Mucosa of stomach (tissue), 1 donor: ENCODE data around the gene RIN1.
"Not testable (repeated sequence)": the region's sequence is repeated elsewhere in the genome, so short reads cannot be mapped to it uniquely, and the experiment has no call there.

Experiments used
- H3K27me3 ChIP-seq: one replicate; pipeline ENCODE4 v1.7.0; 2013; ENCODE audit warnings: mild to moderate bottlenecking, low read length; ENCODE audit not compliant: control insufficient read depth, insufficient read depth
- H3K36me3 ChIP-seq: one replicate; pipeline ENCODE4 v1.7.0; 2013; ENCODE audit warnings: low read length; ENCODE audit not compliant: control insufficient read depth, insufficient read depth
- H3K4me1 ChIP-seq: one replicate; pipeline ENCODE4 v1.7.0; 2013; ENCODE audit warnings: mild to moderate bottlenecking, low read length; ENCODE audit not compliant: control insufficient read depth, insufficient read depth
- H3K4me3 ChIP-seq: one replicate; pipeline ENCODE4 v1.7.0; 2013; ENCODE audit warnings: low read length
- H3K9ac ChIP-seq: one replicate; pipeline ENCODE4 v1.7.0; 2013; ENCODE audit warnings: mild to moderate bottlenecking, low read length, moderate library complexity
- H3K9me3 ChIP-seq: one replicate; pipeline ENCODE4 v1.7.0; 2013; ENCODE audit warnings: mild to moderate bottlenecking, low read length, moderate library complexity; ENCODE audit not compliant: control insufficient read depth
- donor health status: Pancreatic carcinoma.

RIN1 gene

DNA sequence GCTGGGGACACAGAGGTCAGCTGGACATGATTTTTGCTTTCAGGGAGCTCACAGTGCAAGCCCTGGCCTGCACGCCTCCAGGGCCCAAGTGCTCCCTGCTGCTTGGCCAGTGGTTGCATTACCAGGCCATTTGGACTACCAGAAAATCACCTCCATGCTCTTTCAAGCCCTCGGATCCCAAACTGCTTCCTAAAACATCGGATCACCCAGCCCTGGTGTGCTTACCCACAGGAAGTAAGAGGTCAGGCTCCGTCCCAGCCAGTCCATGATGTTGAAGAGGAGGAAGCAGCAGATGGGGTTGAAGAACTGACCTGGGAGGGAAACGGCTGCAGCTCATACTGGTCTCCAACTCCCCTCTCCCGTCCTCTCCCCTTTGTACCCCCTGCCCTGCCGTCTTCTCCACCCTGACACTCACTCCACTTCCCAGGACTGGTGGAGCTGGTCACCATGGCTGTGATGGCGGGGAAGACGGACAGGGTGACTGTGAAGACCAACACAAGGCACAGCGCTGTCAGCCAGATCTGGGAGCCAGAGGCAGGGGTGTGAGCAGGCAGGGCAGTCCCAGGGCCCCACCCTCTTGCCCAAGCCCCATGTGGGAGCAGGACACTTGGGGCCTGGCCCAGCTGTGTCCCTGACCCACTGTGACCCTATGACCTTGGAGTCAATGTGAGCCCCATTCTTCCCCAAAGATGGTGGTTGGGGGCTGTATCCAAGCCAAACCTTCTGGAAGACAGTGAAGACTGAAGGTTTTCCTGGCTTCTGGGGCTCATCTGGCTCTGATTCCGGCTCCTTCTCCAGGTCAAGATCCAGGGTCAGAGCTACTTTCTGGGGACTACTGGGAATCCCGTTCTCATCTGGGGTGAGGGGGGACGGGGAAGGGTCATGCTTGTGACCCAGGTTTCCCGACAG is 29.7 kb upstream of the RIN1 start:
- Histone ChIP-seq H3K4me3 (no peak overlapping the region), H3K36me3 (no peaks in the 10 kb centered on the region), H3K4me1 (peaks cover 15% of the 10 kb centered on the region), H3K9me3 (no peaks in the 10 kb centered on the region), H3K27me3 (no peaks in the 10 kb centered on the region), H3K9ac (no peak overlapping the region)

DNA sequence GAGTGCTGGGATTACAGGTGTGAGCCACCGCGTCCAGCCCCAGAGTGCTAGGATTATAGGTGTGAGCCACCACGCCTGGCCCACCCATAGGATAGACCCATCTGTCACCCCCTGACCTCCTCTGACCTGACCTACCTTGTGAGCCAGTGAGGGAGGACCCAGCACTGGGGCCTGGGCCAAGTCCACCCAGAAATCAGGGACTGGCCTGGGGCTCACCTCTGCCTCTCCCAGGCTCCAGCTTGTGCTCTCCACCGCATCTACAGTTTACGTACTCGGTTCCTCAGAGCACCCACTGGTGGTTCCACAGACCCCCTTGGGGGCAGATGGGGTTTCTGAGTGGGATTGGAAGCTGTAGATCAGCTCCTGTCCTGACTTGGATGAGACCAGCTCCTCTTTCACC is 28.9 kb upstream of the RIN1 start:
- no peaks in the 10 kb centered on the region for H3K36me3 ChIP-seq
- H3K4me3 ChIP-seq, result no peak overlapping the region
- H3K9me3 ChIP-seq, result no peaks in the 10 kb centered on the region
- H3K9ac ChIP-seq, result no peak overlapping the region
- H3K4me1 ChIP-seq, result peaks cover 15% of the 10 kb centered on the region
- H3K27me3 ChIP-seq, result no peaks in the 10 kb centered on the region

DNA sequence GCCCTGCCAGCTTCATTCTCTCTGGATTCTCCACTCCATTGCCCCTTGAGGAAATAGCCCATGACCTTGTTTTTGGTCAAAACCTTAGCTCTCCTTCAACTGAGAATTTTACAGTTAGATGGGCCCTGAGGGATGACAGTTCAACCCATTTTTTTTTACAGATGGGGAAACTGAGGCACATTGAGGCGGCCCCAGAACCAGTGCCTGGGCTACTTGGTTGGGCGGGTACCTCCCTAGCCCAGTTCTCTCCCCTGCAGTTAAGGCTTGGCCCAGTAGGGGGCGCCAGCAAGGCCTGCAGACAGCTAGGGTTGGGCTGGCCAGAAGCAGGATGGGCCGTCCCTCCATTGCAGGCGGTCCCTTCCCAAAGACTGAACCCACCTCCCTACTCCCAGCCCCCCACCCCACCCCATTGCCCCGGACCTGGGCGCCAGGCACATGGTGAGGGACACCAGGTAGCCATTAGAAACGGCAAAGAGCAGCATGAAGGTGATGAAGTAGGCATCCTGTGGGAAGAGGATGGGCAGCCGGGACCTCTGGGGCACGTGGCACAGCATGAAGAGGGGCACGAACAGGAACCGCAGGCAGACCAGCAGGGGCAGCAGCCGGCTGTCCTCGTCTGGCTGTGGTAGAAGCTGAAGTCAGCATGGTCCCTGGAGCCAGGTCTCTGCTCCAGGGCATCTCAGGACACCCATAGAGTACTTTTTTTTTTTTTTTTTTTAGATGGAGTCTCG is 27.7 kb upstream of the RIN1 start:
- Histone ChIP-seq H3K4me1 (peaks cover 7% of the 10 kb centered on the region), H3K9me3 (no peaks in the 10 kb centered on the region), H3K9ac (peak overlapping the region; percentile 15), H3K27me3 (no peaks in the 10 kb centered on the region), H3K4me3 (no peak overlapping the region), H3K36me3 (no peaks in the 10 kb centered on the region)

DNA sequence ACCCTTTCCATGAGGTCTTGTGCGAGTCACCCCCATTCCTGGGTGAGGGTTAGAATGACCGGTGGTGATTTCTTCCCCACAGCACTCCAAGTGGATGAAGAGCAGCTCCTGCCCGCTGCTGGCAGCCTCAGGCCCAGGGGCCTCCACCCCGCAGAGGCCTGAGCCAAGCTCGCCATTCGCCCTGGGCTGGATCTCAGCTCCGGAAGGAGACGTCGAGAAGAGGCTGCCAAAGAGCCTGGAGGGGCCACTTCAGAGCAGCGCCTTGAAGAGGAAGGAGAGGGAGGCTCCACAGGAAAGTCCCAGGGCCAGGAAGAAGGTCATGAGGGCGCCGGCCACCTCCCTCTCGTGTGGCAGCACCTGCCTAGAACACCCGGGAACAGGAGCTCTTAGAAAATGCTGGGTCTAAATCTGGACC is 27.0 kb upstream of the RIN1 start:
- H3K36me3 ChIP-seq, result no peaks in the 10 kb centered on the region
- H3K9me3 ChIP-seq, result no peaks in the 10 kb centered on the region
- H3K4me1 ChIP-seq, result peaks cover 7% of the 10 kb centered on the region
- no peak overlapping the region for H3K4me3 ChIP-seq
- no peaks in the 10 kb centered on the region for H3K27me3 ChIP-seq
- H3K9ac ChIP-seq, result peak overlapping the region; percentile 15

DNA sequence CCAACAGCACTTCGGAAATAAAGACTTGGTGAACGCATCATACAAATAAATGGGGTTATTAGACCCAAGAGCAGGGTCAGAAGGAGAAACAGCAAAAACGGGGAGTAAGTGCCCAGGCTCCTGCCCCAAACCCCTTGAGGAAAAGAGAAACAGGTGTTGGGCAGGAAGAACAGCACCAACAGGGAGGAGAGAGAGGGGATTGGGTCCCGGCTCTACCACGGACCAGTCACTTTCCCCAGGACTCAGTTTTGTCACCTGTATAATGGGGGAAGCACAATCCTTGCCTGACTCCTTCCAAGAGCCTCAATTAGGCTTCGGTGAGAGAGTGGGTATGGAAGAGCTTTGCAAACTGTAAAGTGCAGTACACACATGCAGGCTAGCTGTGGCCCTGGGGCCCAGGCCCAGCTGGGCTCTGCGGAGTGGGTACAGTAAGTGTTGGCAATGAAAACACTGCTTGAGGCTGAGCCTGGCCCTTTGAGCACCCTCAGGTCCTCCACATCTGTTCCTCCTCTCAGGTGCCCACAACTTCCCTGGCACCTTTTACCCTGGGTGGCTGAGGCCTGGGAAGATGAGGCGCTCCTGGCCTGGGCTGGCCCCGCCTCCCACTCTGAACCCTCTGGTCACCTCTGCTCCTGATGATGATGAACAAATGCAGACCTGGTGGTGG is 26.4 kb upstream of the RIN1 start:
- H3K36me3 ChIP-seq, result no peaks in the 10 kb centered on the region
- peaks cover 7% of the 10 kb centered on the region for H3K4me1 ChIP-seq
- no peaks in the 10 kb centered on the region for H3K27me3 ChIP-seq
- no peak overlapping the region for H3K4me3 ChIP-seq
- no peaks in the 10 kb centered on the region for H3K9me3 ChIP-seq
- H3K9ac ChIP-seq, result no peak overlapping the region

DNA sequence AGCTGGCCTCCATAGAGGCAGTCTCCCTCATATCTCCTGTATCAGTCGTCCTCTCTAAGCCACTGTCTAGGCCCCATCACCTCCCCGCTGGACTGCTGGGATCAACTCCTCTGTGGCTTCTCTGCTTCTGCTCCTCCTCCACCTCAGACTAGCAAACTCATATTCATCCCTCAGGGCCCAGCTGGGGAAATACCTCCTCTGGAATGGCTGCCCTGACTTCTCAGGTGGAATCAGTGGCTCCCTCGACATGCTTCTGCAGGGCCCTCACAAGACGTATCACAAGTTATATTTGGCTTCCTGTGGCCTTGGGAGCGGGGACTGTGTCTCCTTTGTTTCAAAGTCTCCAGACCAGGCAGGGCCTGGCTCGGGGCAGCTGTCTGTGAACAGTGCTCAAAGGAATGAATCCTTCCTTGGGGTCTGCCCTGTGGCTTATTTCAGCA is 25.3 kb upstream of the RIN1 start:
- no peaks in the 10 kb centered on the region for H3K36me3 ChIP-seq
- H3K27me3 ChIP-seq, result no peaks in the 10 kb centered on the region
- no peak overlapping the region for H3K9ac ChIP-seq
- no peak overlapping the region for H3K4me3 ChIP-seq
- H3K4me1 ChIP-seq, result peaks cover 7% of the 10 kb centered on the region
- H3K9me3 ChIP-seq, result no peaks in the 10 kb centered on the region

DNA sequence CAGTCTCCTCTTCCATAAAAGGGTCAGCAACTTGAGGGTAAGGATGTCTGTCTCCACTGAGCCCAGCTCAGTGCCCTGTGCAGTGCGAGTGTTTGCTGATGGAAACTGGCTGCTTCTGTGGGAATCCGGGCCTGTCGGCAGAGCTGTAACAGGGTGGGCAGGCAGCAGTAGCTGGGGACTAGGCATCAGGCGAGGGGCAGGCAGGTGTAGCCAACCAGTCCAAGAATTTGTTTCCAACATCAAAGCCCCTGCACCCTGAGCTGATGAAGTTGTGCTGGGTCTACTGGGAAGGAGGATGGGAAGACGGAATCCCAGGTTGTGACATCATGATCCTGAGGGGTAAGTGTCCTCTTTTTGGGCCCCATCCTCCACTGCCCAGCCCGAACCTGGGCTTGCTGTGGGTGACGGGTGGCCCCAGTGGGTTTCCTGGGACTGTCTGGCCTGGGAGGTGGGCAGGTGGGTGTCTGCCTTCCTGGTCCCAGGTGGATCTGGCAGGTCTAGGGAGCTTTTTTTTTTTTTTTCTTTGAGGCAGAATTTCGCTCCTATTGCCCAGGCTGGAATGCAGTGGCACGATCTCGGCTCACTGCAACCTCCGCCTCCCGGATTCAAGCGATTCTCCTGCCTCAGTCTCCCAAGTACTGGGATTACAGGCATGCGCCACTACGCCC is 24.3 kb upstream of the RIN1 start:
- no peaks in the 10 kb centered on the region for H3K9me3 ChIP-seq
- H3K9ac ChIP-seq, result no peak overlapping the region
- H3K4me1 ChIP-seq, result peaks cover 7% of the 10 kb centered on the region
- no peak overlapping the region for H3K4me3 ChIP-seq
- H3K27me3 ChIP-seq, result no peaks in the 10 kb centered on the region
- no peaks in the 10 kb centered on the region for H3K36me3 ChIP-seq

DNA sequence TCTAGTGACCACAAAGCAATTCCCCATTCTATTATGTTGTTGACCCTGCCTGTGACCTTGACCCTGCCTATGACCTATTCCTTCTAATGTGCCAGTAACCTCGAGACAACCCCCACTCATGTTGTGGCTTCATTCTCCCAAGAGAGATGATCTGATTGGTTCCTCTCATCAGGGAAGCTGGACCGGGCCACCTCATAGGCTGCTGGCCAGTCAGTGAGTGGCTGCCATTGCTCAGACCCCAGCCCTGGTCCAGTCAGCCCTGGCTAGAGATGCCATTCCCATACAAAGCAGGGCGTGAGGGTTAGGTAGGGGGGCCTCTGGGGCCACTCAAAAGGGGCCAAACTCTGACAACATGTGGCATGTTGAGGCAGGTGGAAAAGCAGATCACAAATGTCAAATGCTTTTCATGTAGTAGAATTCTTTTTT is 23.4 kb upstream of the RIN1 start:
- Histone ChIP-seq H3K4me1 (peaks cover 7% of the 10 kb centered on the region), H3K27me3 (no peaks in the 10 kb centered on the region), H3K4me3 (no peak overlapping the region), H3K9ac (no peak overlapping the region), H3K36me3 (no peaks in the 10 kb centered on the region), H3K9me3 (no peaks in the 10 kb centered on the region)

DNA sequence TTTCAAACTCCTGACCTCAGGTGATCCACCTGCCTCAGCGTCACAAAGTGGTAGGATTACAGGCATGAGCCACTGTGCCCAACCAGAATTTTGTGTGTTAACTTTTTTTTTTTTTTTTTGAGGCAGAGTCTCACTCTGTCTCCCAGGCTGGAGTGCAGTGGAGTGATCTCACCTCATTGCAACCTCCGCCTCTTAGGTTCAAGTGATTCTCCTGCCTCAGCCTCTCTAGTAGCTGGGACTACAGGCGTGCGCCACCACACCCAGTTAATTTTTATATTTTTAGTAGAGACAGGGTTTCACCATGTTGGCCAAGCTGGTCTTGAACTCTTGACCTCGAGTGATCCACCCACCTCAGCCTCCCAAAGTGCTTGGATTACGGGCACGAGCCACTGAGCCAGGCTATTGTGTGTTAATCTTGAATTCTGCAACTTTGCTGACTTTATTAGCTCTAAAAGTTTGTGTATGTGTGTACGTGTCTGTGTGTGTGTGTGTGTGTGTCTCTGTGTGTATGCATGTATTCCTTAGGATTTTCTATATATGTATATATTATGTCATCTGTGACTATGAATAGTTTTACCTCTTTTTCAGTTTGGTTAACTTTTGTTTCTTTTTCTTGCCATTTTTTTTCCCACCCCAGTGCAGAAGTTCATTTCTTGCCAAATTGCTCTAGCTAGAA is 14.5 kb upstream of the RIN1 start:
- peak overlapping the region; percentile 22 for H3K9ac ChIP-seq
- H3K9me3 ChIP-seq, H3K27me3 ChIP-seq, H3K36me3 ChIP-seq: not testable (repeated sequence)
- peaks cover 50% of the 10 kb centered on the region for H3K4me1 ChIP-seq
- peak overlapping the region; percentile 32 for H3K4me3 ChIP-seq

DNA sequence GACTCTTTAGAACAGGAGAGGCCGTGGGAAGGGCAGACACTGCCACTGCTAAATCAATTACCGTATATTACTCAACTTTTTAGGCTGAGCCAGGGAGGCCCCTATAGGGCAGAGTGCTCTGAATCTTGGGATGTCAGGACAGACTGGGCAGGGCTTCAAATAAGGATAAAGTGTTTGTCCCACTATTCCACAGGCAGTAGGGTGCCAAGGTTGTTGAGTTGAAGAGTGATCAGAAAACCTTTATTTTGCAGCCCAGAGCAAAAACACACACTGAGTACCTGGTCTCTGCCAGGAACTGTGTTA is 12.8 kb upstream of the RIN1 start:
- H3K36me3 ChIP-seq, result no peaks in the 10 kb centered on the region
- peaks cover 55% of the 10 kb centered on the region for H3K4me1 ChIP-seq
- H3K9me3 ChIP-seq, result no peaks in the 10 kb centered on the region
- no peaks in the 10 kb centered on the region for H3K27me3 ChIP-seq
- H3K9ac ChIP-seq, result peak overlapping the region; percentile 72
- no peak overlapping the region for H3K4me3 ChIP-seq

DNA sequence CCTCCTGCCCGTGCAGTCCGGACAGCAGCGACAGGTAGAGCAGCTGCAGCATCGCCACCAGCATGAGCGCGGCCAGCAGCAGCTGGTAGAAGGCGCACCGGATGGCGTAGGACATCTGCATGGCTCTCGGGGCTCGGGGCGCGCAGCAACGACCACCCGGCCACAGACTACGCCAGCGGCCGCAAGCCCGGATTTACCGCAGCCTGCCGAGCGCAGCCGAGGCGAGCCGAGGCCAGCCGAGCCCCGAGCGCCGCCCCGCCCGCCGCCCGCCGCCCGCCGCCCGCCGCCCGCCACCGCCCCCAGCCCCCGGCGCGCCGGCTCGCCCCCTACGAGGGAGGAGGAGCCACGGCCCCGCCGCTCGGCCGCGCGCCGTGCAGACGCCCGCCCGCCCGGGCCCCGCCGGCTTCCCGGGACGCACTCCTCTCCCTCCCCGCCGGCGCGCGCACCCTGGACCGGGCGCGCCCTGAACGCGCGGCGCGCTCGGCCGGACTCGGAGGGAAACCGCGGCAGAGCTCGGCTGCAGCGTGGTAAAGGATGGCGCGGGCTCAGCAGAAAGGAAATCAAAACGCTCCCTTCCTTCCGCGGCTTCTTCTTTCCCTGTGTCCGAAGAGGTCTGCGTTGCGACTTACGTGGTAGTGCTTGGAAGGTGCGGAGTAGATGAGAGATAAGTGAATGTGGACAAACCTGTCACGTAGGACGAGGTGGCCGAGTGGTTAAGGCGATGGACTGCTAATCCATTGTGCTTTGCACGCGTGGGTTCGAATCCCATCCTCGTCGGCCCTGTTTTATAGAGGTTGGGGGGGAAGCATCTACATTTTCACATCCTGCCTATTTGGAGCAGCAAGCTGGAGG is 11.4 kb upstream of the RIN1 start, which contains the start of gene B4GAT1:
Gene B4GAT1 (minus strand): TSS at position 205 of the 852 bp plus-strand sequence. CDS start 84 bp downstream, at position 121.
- peak within 1 kb of the TSS; percentile 60 for H3K4me3 ChIP-seq
- H3K9ac ChIP-seq, result peak within 1 kb of the TSS; percentile 79
- no peaks in the 10 kb centered on the region for H3K36me3 ChIP-seq
- H3K27me3 ChIP-seq, result no peaks in the 10 kb centered on the region
- peaks cover 49% of the 10 kb centered on the region for H3K4me1 ChIP-seq
- no peaks in the 10 kb centered on the region for H3K9me3 ChIP-seq
